ENCODE measurements around the gene HFM1.
"Not testable (repeated sequence)": the region's sequence is repeated elsewhere in the genome, so short reads cannot be mapped to it uniquely, and the experiment has no call there.

HFM1 gene

GRCh38 chr1:91314643-91315042 is 90.0 kb downstream of the HFM1 start:
- TF ChIP-seq CTCF (conservative IDR thresholded peaks at IDR 0.05) (no peak), ZFX (IDR thresholded peaks at IDR 0.05) (no peak)
- H3K27ac ChIP-seq = no peak overlapping the region

DNA sequence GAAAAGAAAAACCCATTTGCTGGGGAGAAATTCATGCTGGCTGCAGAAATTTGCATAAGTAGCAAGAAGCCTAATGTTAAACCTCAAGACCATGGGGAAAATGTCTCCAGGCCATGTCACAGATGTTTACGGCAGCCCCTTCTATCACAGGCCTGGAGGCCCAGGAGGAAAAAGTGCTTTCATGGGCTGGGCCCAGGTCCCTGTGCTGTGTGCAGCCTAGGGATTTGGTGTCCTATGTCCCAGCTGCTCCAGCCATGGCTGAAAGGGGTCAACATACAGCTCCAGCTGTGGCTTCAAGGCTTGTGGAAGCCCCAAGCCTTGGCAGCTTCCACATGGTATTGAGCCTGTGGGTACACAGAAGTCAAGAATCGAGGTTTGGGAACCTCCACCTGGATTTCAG is 93.0 kb downstream of the HFM1 start:
- TF ChIP-seq CTCF (conservative IDR thresholded peaks at IDR 0.05) = no peak
- no peak for TF ChIP-seq ZFX (IDR thresholded peaks at IDR 0.05)
- H3K27ac ChIP-seq = no peak overlapping the region

- H3K27ac ChIP-seq = no peak overlapping the region
- TF ChIP-seq ZFX (IDR thresholded peaks at IDR 0.05) (no peak), CTCF (conservative IDR thresholded peaks at IDR 0.05) (no peak)
These were observed 96.1 kb downstream of the HFM1 start for GRCh38 chr1:91308544-91308943.

DNA sequence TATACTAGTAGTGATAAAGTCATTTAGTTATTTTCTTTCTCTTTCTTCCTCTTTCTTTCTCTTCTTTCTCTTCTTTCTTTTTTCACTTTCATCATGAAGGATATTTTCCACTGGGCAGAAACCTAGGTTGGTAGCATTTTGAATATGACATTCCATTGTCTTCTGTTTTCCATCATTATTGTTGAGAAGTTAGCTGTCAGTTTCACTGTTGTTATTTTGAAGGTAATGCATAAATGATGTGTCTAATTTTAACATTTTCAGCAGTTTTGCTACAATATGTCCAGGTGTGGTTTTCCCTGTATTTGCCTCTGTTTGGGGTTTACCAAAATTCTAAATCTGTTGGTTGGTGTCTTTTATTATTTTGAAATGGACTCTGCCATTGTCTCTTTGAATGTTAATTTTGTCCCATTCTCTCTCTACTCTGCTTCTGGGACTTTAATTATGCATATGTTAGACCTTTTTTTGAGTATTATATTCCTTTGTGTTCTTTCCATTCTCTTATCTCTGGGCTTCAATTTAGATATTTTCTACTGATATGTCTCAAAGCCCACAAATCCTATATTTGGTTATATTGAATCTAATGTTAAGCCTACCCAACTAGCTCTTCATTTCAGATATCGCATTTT is 96.7 kb downstream of the HFM1 start:
- no peak for TF ChIP-seq CTCF (conservative IDR thresholded peaks at IDR 0.05)
- TF ChIP-seq ZFX (IDR thresholded peaks at IDR 0.05) = no peak

GRCh38 chr1:91303165-91303564 is 101.5 kb downstream of the HFM1 start:
- H3K27ac ChIP-seq = no peak overlapping the region
- TF ChIP-seq CTCF (conservative IDR thresholded peaks at IDR 0.05) (no peak), ZFX (IDR thresholded peaks at IDR 0.05) (no peak)

More for the DNA sequence above, 96.7 kb downstream of the HFM1 start:
- no peak overlapping the region for H3K27ac ChIP-seq

GRCh38 chr1:91288843-91289553 is 115.6 kb downstream of the HFM1 start:
- not testable (repeated sequence) for H3K27ac ChIP-seq

DNA sequence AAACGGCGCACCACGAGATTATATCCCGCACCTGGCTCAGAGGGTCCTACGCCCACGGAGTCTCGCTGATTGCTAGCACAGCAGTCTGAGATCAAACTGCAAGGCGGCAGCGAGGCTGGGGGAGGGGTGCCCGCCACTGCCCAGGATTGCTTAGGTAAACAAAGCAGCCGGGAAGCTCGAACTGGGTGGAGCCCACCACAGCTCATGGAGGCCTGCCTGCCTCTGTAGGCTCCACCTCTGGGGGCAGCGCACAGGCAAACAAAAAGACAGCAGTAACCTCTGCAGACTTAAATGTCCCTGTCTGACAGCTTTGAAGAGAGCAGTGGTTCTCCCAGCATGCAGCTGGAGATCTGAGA is 117.7 kb downstream of the HFM1 start:
- H3K27ac ChIP-seq = not testable (repeated sequence)

DNA sequence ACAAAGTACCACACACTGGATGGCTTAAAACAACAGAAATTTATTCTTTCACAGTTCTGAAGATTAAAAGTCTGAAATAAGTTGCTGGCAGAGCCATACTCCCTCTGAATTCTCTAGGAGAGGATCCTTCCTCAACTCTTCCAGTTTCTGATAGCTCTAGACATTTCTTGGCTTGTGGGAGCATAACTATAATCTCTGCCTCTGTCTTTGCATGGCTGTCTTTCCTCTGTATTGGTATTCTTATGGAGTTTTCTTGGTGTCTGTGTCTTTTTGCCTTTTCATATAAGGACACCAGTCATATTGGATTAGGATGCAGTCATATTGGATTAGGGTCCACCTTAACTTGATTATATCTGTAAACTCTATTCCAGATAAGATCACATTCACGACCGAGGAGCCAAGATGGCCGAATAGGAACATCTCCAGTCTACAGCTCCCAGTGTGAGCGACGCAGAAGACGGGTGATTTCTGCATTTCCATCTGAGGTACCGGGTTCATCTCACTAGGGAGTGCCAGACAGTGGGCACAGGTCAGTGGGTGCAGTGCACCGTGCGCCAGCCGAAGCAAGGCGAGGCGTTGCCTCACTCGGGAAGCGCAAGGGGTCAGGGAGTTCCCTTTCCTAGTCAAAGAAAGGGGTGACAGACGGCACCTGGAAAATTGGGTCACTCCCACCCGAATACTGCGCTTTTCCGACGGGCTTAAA is 118.2 kb downstream of the HFM1 start:
- not testable (repeated sequence) for H3K27ac ChIP-seq

DNA sequence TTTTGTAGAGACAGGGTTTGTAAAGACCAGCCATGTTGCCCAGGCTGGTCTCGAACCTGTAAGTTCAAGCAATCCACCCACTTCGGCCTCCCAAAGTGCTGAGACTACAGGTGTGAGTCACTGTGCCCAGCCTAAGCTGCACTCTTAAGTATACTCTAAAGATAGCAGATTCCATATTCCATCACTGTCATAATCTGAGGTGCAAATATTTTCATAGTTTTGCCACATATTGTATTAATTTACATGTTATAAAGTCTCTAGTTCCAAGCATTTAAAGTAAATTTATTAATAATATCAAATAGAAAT is 121.3 kb downstream of the HFM1 start:
- TF ChIP-seq CTCF (conservative IDR thresholded peaks at IDR 0.05) (no peak), ZFX (IDR thresholded peaks at IDR 0.05) (no peak)
- H3K27ac ChIP-seq = no peak overlapping the region
